DND-41 (cell line): ENCODE results near the gene SLC25A19.

ENCODE experiments used
- ATAC-seq: fragments of 200-7000 bp; cut with Tn5 transposase; 3 replicates; pipeline ENCODE4 v1.9.1; 2021; ENCODE audit warnings: low read depth; ENCODE audit not compliant: insufficient read depth
- DNase-seq: peaks from one replicate; pipeline ENCODE4 v3.0.0-alpha.2; 2020
- H2AFZ ChIP-seq: 2 replicates; pipeline ENCODE4 v1.6.0; 2012; ENCODE audit warnings: low read depth, low read length
- H3K27ac ChIP-seq: 2 replicates; pipeline ENCODE4 v1.5.1; 2012; ENCODE audit warnings: low read length, inconsistent platforms
- H3K27me3 ChIP-seq: fragments of 200-600 bp; sonication (generic); 2 replicates; pipeline ENCODE4 v1.6.0; 2012; ENCODE audit warnings: low read length, mild to moderate bottlenecking, inconsistent platforms; ENCODE audit not compliant: insufficient read depth, poor library complexity
- H3K36me3 ChIP-seq: 2 replicates; pipeline ENCODE4 v1.5.1; 2012; ENCODE audit warnings: low read length, inconsistent platforms; ENCODE audit not compliant: insufficient read depth
- H3K4me1 ChIP-seq: 2 replicates; pipeline ENCODE4 v1.5.1; 2012; ENCODE audit warnings: mild to moderate bottlenecking, low read length; ENCODE audit not compliant: insufficient read depth
- H3K4me2 ChIP-seq: 2 replicates; pipeline ENCODE4 v1.6.0; 2012; ENCODE audit warnings: mild to moderate bottlenecking, moderate library complexity, low read length, inconsistent platforms; ENCODE audit not compliant: insufficient read depth
- H3K4me3 ChIP-seq, 2 experiments: fragments of 200-600 bp in 1 of 2; shearing (Covaris generic) in 1 of 2; 2 replicates each; pipeline ENCODE4 v1.5.1; 2012 to 2016; ENCODE audit warnings: inconsistent platforms in 2 of 2, low read length in 2 of 2, mild to moderate bottlenecking in 2 of 2, low read depth in 1 of 2, moderate library complexity in 1 of 2
- H3K79me2 ChIP-seq: 2 replicates; pipeline ENCODE4 v1.6.0; 2012; ENCODE audit warnings: low read length, inconsistent platforms; ENCODE audit not compliant: insufficient read depth
- H3K9ac ChIP-seq: 2 replicates; pipeline ENCODE4 v1.6.0; 2012; ENCODE audit warnings: low read depth, mild to moderate bottlenecking, inconsistent platforms, low read length, moderate library complexity
- H3K9me3 ChIP-seq: 2 replicates; pipeline ENCODE4 v1.5.1; 2012; ENCODE audit warnings: low read length, moderate library complexity, mild to moderate bottlenecking, inconsistent platforms; ENCODE audit not compliant: insufficient read depth, severe bottlenecking
- H4K20me1 ChIP-seq: 2 replicates; pipeline ENCODE4 v1.6.0; 2012; ENCODE audit warnings: low read length; ENCODE audit not compliant: insufficient read depth
- EZH2 ChIP-seq: IDR thresholded peaks from 3 replicates; pipeline ENCODE4 v1.6.1; 2012; ENCODE audit warnings: borderline replicate concordance, low read depth, mild to moderate bottlenecking, moderate library complexity, low read length, inconsistent platforms; ENCODE audit not compliant: severe bottlenecking
- TF ChIP-seq, protein P1 (sequence below): IDR thresholded peaks from 2 replicates; pipeline ENCODE4 v1.5.1; 2012; ENCODE audit warnings: borderline replicate concordance, low read length, moderate library complexity, mild to moderate bottlenecking; ENCODE audit not compliant: poor library complexity, severe bottlenecking; ENCODE audit errors: extremely low read depth

The SLC25A19 gene

GRCh38 chr17:75319904-75320691 is 30.9 kb upstream of the SLC25A19 start:
- no peak overlapping the region for H3K4me2 ChIP-seq
- H3K79me2 ChIP-seq = peaks cover 53% of the 10 kb centered on the region
- H3K9me3 ChIP-seq = no peaks in the 10 kb centered on the region
- peaks cover 17% of the 10 kb centered on the region for H3K4me1 ChIP-seq
- H3K27me3 ChIP-seq = no peaks in the 10 kb centered on the region
- no peak overlapping the region for H3K9ac ChIP-seq
- H2AFZ ChIP-seq = no peak overlapping the region
- peaks cover 10% of the 10 kb centered on the region; the same call in 1 of the 2 replicates for H4K20me1 ChIP-seq
- DNase-seq = no peak
- no peak overlapping the region for H3K4me3 ChIP-seq
- TF ChIP-seq, protein P1, sequence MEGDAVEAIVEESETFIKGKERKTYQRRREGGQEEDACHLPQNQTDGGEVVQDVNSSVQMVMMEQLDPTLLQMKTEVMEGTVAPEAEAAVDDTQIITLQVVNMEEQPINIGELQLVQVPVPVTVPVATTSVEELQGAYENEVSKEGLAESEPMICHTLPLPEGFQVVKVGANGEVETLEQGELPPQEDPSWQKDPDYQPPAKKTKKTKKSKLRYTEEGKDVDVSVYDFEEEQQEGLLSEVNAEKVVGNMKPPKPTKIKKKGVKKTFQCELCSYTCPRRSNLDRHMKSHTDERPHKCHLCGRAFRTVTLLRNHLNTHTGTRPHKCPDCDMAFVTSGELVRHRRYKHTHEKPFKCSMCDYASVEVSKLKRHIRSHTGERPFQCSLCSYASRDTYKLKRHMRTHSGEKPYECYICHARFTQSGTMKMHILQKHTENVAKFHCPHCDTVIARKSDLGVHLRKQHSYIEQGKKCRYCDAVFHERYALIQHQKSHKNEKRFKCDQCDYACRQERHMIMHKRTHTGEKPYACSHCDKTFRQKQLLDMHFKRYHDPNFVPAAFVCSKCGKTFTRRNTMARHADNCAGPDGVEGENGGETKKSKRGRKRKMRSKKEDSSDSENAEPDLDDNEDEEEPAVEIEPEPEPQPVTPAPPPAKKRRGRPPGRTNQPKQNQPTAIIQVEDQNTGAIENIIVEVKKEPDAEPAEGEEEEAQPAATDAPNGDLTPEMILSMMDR = no peak
- TF ChIP-seq EZH2 = no peak
- H3K36me3 ChIP-seq = peaks cover 76% of the 10 kb centered on the region
- no peak overlapping the region for H3K27ac ChIP-seq
- no peak for ATAC-seq

DNA sequence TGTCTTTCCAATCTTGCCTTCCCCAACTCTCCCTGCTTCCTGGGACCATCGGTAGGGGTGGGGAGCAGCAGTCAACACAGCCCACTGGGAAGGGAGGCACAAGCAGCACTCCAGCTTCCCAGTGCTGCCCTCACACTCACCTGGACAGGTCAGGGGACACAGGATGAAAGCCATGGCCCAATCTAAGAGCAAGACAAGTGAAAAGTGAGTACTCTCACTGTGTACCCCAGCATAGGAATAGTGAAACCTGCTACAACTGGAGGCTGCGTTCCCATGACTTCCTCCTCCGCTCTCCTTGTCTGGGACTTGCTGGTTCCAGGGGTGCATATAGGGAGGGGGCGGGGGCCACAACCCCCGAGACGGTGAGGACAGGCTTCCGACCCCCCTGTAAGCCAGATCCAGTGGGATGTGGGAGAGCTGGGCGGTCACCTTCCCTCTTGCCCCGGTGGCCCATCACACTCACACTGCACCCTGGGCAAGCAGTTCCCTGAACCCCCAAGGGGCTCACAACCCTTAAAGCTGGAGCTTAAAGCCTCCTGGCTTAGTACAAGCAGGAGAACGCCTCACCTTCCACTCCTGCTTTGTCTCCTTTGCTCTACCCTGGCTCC is 29.5 kb upstream of the SLC25A19 start:
- Histone ChIP-seq H3K27ac (peak overlapping the region; percentile 45), H3K4me1 (peaks cover 7% of the 10 kb centered on the region), H3K27me3 (no peaks in the 10 kb centered on the region), H3K79me2 (peaks cover 45% of the 10 kb centered on the region), H3K4me2 (no peak overlapping the region), H3K9me3 (no peaks in the 10 kb centered on the region), H4K20me1 (peaks cover 10% of the 10 kb centered on the region; the same call in 1 of the 2 replicates), H3K36me3 (peaks cover 75% of the 10 kb centered on the region), H2AFZ (no peak overlapping the region), H3K4me3 (no peak overlapping the region), H3K9ac (no peak overlapping the region)
- no peak for DNase-seq
- no peak for TF ChIP-seq EZH2
- TF ChIP-seq, protein P1 = no peak
- no peak for ATAC-seq

DNA sequence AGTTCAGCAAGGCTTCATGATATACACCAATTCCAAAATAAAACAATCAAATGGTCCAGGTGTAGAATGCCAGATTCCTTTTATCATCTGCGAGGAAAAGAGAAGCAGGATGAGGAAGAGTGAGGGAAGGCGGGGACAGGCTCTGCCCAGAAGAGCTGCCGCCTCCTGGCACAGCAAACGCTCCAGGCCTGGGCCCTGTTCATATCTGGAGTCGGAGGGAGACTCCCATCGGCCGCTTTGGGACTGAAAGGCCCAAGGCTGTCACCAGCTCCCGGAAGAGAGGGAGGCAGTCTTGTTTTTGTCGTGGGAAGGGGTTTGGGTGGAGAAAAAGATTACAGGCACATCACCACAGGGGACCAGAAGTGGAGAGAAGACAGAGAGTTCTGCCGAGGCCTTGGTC is 29.0 kb upstream of the SLC25A19 start:
- H3K4me1 ChIP-seq = peaks cover 2% of the 10 kb centered on the region
- DNase-seq = no peak
- H3K9ac ChIP-seq = no peak overlapping the region

More for the DNA sequence above, 29.0 kb upstream of the SLC25A19 start:
- peaks cover 10% of the 10 kb centered on the region; the same call in 1 of the 2 replicates for H4K20me1 ChIP-seq
- H3K27me3 ChIP-seq = no peaks in the 10 kb centered on the region
- H3K4me2 ChIP-seq = no peak overlapping the region
- H2AFZ ChIP-seq = no peak overlapping the region
- ATAC-seq = no peak
- TF ChIP-seq, protein P1 = no peak
- no peak for TF ChIP-seq EZH2
- H3K4me3 ChIP-seq = no peak overlapping the region
- H3K9me3 ChIP-seq = no peaks in the 10 kb centered on the region
- peaks cover 70% of the 10 kb centered on the region for H3K36me3 ChIP-seq
- H3K27ac ChIP-seq = peak overlapping the region; percentile 45; the same call in 1 of the 2 replicates
- peaks cover 41% of the 10 kb centered on the region for H3K79me2 ChIP-seq
